ENCODE results near the gene ONECUT1.

DNA sequence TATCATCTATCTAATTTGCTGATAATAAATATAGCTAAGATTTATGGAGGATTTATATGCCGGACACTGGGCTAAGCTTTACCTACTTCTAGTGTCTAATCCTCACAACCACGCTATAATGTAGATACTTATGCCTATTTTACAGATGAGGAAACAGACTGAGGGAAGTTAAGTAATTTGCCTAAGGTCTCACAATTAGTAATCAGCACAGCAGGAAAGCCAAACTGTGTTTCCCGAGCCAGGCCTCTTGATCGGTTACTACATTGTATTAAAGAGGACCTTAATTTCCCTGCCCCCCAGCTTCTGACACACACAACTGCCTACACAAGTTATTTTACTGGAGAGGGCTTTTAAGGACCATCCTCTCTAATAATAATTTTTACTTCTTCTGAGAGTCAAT is 40.9 kb downstream of the ONECUT1 start:
- TF ChIP-seq EZH2 (IDR thresholded peaks at IDR 0.05; ENCODE audit: borderline replicate concordance, low read depth, low read length, severe bottlenecking) (no peak), POLR2A (IDR thresholded peaks at IDR 0.05; ENCODE audit: low read depth, low read length) (no peak)
- TF ChIP-seq, protein P1, sequence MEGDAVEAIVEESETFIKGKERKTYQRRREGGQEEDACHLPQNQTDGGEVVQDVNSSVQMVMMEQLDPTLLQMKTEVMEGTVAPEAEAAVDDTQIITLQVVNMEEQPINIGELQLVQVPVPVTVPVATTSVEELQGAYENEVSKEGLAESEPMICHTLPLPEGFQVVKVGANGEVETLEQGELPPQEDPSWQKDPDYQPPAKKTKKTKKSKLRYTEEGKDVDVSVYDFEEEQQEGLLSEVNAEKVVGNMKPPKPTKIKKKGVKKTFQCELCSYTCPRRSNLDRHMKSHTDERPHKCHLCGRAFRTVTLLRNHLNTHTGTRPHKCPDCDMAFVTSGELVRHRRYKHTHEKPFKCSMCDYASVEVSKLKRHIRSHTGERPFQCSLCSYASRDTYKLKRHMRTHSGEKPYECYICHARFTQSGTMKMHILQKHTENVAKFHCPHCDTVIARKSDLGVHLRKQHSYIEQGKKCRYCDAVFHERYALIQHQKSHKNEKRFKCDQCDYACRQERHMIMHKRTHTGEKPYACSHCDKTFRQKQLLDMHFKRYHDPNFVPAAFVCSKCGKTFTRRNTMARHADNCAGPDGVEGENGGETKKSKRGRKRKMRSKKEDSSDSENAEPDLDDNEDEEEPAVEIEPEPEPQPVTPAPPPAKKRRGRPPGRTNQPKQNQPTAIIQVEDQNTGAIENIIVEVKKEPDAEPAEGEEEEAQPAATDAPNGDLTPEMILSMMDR (IDR thresholded peaks at IDR 0.05; ENCODE audit: extremely low read depth in 1 of 2, insufficient read depth in 1 of 2, low read depth in 1 of 2, low read length in 2 of 2), result no peak

All from endothelial cell of umbilical vein (primary cell).